Prostate gland (tissue), 2 donors: ENCODE measurements around the gene TEN1.

ENCODE experiments used
- POLR2AphosphoS5 ChIP-seq: sonication (generic); formaldehyde crosslinking; IDR thresholded peaks from one replicate; pipeline ENCODE4 v1.6.1; 2017; ENCODE audit warnings: antibody characterized with exemption
- TF ChIP-seq, protein P1 (sequence below), 4 experiments: fragments of 200-600 bp in 2 of 4; fragments of 450-650 bp in 2 of 4; sonication (generic) in 2 of 4; IDR thresholded peaks; 1 replicate in 3 of 4; 2 replicates in 1 of 4; pipeline ENCODE4 v1.5.1; 2016 to 2019; ENCODE audit warnings: antibody characterized with exemption in 4 of 4, mild to moderate bottlenecking in 2 of 4, moderate library complexity in 2 of 4

DNA sequence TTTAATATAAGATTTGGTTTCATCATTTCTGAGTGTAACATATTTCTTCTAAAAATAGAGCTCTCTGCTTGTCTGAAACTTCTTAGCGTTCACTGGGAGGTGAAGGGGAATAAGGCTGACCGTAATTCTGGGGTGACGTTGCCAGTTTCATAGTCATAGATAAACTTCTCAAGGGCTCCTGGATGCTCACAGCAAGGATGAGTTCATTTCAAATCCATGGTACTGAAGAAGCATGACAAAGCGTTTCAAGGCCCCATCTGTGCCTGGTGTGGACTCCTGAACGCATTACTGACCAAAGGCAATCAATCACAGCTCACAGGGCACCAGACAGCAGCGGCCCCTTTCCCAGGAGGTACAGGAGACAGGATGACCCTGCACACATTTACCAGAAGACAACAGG is 60.1 kb downstream of the TEN1 start:
- TF ChIP-seq, protein P1, sequence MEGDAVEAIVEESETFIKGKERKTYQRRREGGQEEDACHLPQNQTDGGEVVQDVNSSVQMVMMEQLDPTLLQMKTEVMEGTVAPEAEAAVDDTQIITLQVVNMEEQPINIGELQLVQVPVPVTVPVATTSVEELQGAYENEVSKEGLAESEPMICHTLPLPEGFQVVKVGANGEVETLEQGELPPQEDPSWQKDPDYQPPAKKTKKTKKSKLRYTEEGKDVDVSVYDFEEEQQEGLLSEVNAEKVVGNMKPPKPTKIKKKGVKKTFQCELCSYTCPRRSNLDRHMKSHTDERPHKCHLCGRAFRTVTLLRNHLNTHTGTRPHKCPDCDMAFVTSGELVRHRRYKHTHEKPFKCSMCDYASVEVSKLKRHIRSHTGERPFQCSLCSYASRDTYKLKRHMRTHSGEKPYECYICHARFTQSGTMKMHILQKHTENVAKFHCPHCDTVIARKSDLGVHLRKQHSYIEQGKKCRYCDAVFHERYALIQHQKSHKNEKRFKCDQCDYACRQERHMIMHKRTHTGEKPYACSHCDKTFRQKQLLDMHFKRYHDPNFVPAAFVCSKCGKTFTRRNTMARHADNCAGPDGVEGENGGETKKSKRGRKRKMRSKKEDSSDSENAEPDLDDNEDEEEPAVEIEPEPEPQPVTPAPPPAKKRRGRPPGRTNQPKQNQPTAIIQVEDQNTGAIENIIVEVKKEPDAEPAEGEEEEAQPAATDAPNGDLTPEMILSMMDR (IDR thresholded peaks at IDR 0.05), result no peak
- TF ChIP-seq POLR2AphosphoS5, result no peak
